K562 (cell line): Measurements from ENCODE around the gene TSPAN13. TPM values are rescaled to one million over a fixed set of nuclear protein-coding genes. Genes with fewer than 3 reads are reported as not detected.

Experiments used
- ATAC-seq: fragments of 200-7000 bp; cut with Tn5 transposase; 3 replicates; pipeline ENCODE4 v1.9.1; 2020; ENCODE audit warnings: moderate library complexity
- BruUV-seq: library from RNA; stranded (reverse); fragments of 400-500 nt; replicated peaks from 2 replicates; lab custom pipeline; 2021; lab: Mats Ljungman, UMichigan
- CTCF ChIA-PET: fragments of 300-600 bp; formaldehyde crosslinking; extraction: SDS; loops from one replicate; lab custom pipeline; 2021; ENCODE audit warnings: low intra/inter-chr PET ratio; lab: Yijun Ruan, JAX
- POLR2A ChIA-PET: fragments of 300-600, 350-650 bp; sonication (Branson Sonifier 250); formaldehyde crosslinking; extraction: SDS; loops from one replicate; lab custom pipeline; 2021; ENCODE audit warnings: antibody characterized with exemption, inconsistent platforms; lab: Yijun Ruan, JAX
- DNase-seq, 4 experiments: peaks; one replicate each; pipeline versions ENCODE4 v3.0.0 to v3.0.0-alpha.2; 2011 to 2018; ENCODE audit warnings: low spot score in 3 of 4, mixed read lengths in 3 of 4; ENCODE audit errors: extremely low read depth in 1 of 4
- FAIRE-seq: peaks from 2 replicates; lab custom pipeline; 2011; peaks lifted over from hg19 to GRCh38; lab: Jason Lieb, UNC
- H2AFZ ChIP-seq: 2 replicates; pipeline ENCODE4 v1.6.0; 2011; ENCODE audit warnings: low read depth, low read length, control low read depth, inconsistent platforms
- H3K27ac ChIP-seq: fragments of 200-600 bp; 3 replicates; pipeline ENCODE4 v1.8.0; 2011; ENCODE audit warnings: low read depth, mild to moderate bottlenecking, control low read depth, inconsistent platforms, low read length, moderate library complexity, mixed read lengths; ENCODE audit errors: extremely low read depth
- H3K27me3 ChIP-seq, 2 experiments: fragments of 300-600 bp in 1 of 2; 2 replicates in 1 of 2; 3 replicates in 1 of 2; pipeline versions ENCODE4 v1.6.0 to v1.8.0; 2011; ENCODE audit warnings: inconsistent platforms in 2 of 2, low read length in 2 of 2, mild to moderate bottlenecking in 1 of 2, mixed read lengths in 1 of 2, moderate library complexity in 1 of 2; ENCODE audit not compliant: control insufficient read depth in 2 of 2, insufficient read depth in 2 of 2
- H3K36me3 ChIP-seq: fragments of 300-600 bp; 3 replicates; pipeline ENCODE4 v1.8.0; 2011; ENCODE audit warnings: mild to moderate bottlenecking, low read length, inconsistent platforms; ENCODE audit not compliant: control insufficient read depth, insufficient read depth
- H3K4me1 ChIP-seq, 2 experiments: fragments of 200-600 bp in 1 of 2; replicated peaks in 1 of 2; 2 replicates in 1 of 2; 3 replicates in 1 of 2; pipeline versions ENCODE4 v1.5.1 to v1.8.0; 2011; ENCODE audit warnings: inconsistent platforms in 2 of 2, low read length in 2 of 2, mild to moderate bottlenecking in 1 of 2, mixed read lengths in 1 of 2, moderate library complexity in 1 of 2; ENCODE audit not compliant: control insufficient read depth in 2 of 2, insufficient read depth in 2 of 2
- H3K4me2 ChIP-seq: 2 replicates; pipeline ENCODE4 v1.6.1; 2011; ENCODE audit warnings: low read length, control low read depth, inconsistent platforms, mixed read lengths; ENCODE audit not compliant: insufficient read depth
- H3K4me3 ChIP-seq: fragments of 200-600 bp; sonication (generic), shearing (Covaris generic); 2 replicates; pipeline ENCODE4 v1.5.1; 2016; ENCODE audit warnings: control low read depth, inconsistent platforms
- H3K79me2 ChIP-seq: fragments of 200-600 bp; 3 replicates; pipeline ENCODE4 v1.8.0; 2011; ENCODE audit warnings: low read length, inconsistent platforms; ENCODE audit not compliant: control insufficient read depth, insufficient read depth
- H3K9ac ChIP-seq, 2 experiments: 2 replicates each; pipeline versions ENCODE4 v1.6.0 to v1.6.1; 2011; ENCODE audit warnings: low read depth in 2 of 2, low read length in 2 of 2, control low read depth in 1 of 2, inconsistent platforms in 1 of 2, mild to moderate bottlenecking in 1 of 2, mixed read lengths in 1 of 2; ENCODE audit not compliant: insufficient read depth in 1 of 2
- H3K9me1 ChIP-seq: one replicate; pipeline ENCODE4 v1.6.0; 2011; ENCODE audit warnings: inconsistent platforms, mild to moderate bottlenecking, low read length, moderate library complexity; ENCODE audit not compliant: control insufficient read depth, insufficient read depth
- H3K9me3 ChIP-seq: replicated peaks from 2 replicates; pipeline ENCODE4 v1.5.1; 2011; ENCODE audit warnings: low read depth, low read length, inconsistent platforms; ENCODE audit not compliant: control insufficient read depth, insufficient read depth
- H4K20me1 ChIP-seq: replicated peaks from 2 replicates; pipeline ENCODE4 v1.6.1; 2011; ENCODE audit warnings: low read length, inconsistent platforms, mixed read lengths; ENCODE audit not compliant: control insufficient read depth, insufficient read depth
- CBFA2T3 ChIP-seq: fragments of 450-650 bp; IDR thresholded peaks from 2 replicates; pipeline ENCODE4 v1.6.1; 2017
- DMBX1 ChIP-seq: fragments of 250-450 bp; sonication (Bioruptor Pico); IDR thresholded peaks from 2 replicates; pipeline ENCODE4 v1.8.0; 2022; ENCODE audit warnings: inconsistent platforms, mild to moderate bottlenecking, moderate library complexity, borderline replicate concordance
- EGR1 ChIP-seq: fragments of 450-650 bp; conservative IDR thresholded peaks from 2 replicates; pipeline ENCODE4 v1.6.1; 2017; ENCODE audit warnings: mild to moderate bottlenecking
- WGBS: fragments of 100-300 bp; shearing (Covaris generic); methylation state at CpG from one replicate; pipeline ENCODE4 v1.1.6; 2016; ENCODE audit warnings: low coverage, mixed read lengths; ENCODE audit not compliant: insufficient coverage; ENCODE audit errors: missing lambda C conversion rate; 5-methylcytosine and 5-hydroxymethylcytosine counted together
- in situ Hi-C: fragments of 300-500 bp; cut with MboI; formaldehyde crosslinking; loops from 4 replicates; pipeline ENCODE4 v1.15.0; 2018; ENCODE audit warnings: inconsistent platforms, mixed read lengths
- intact Hi-C: fragments of 100-400 bp; cut with micrococcal nuclease; formaldehyde crosslinking; loops from 2 replicates; pipeline ENCODE4 v1.14.2; 2022
- polyA plus RNA-seq, 8 experiments: library from polyadenylated mRNA; depleted of rRNA in 4 of 8; stranded (reverse) in 5 of 8; unstranded in 3 of 8; fragments of >200 nt; fragmentation: Nextera tagmentation in 2 of 8; fragmentation: Illumina TruSeq in 1 of 8; extraction: Ambion mirVana in 2 of 8; extraction: Trizol in 1 of 8; gene quantifications; 2 replicates each; pipeline versions ENCODE4 v1.2.1 to v1.2.3, GENCODE V29; 2011 to 2014; ENCODE audit warnings: inconsistent platforms in 1 of 8, missing spikeins in 1 of 8
- total RNA-seq, 7 experiments: library from RNA; depleted of rRNA in 6 of 7; stranded (reverse); fragments of >200 nt in 6 of 7; fragmentation: Illumina TruSeq in 2 of 7; extraction: Trizol in 2 of 7; gene quantifications; 2 replicates each; pipeline versions ENCODE4 v1.2.1 to v1.2.3, GENCODE V29; 2011 to 2021; ENCODE audit warnings: low replicate concordance in 1 of 7
- TF ChIP-seq, protein P1 (sequence below): fragments of 250-450 bp; sonication (Bioruptor Pico); IDR thresholded peaks from 2 replicates; pipeline ENCODE4 v1.5.0; 2020; ENCODE audit warnings: mild to moderate bottlenecking, borderline replicate concordance

TSPAN13 gene
- total and polyA plus RNA-seq, 9 of the 15 experiments (the other 6 are each of a cell fraction or from before 2014, with no cell fraction given), result 7.8 to 46.3 (median 20.0) TPM

- Histone ChIP-seq H3K4me2 (no peak overlapping the region), H3K27ac (no peak overlapping the region), H3K4me3 (no peak overlapping the region), H3K4me1 (peaks cover 0 to 25% of the 10 kb centered on the region in 2 experiments; a peak in 4 of 5 replicates), H4K20me1 (no peaks in the 10 kb centered on the region), H3K36me3 (no peaks in the 10 kb centered on the region), H2AFZ (no peak overlapping the region), H3K79me2 (no peaks in the 10 kb centered on the region), H3K27me3 (no peaks in the 10 kb centered on the region), H3K9ac (no peak overlapping the region; a peak in 1 of 4 replicates), H3K9me1 (no peaks in the 10 kb centered on the region), H3K9me3 (no peaks in the 10 kb centered on the region)
- no TSS peak for BruUV-seq
- ChIA-PET POLR2A (interaction anchor here (1.2 to 1.5 kb wide), 2 partner anchors 17 to 19 kb away, joined by 3 to 4 read pairs; no protein-coding TSS in a partner anchor), CTCF (no interaction called here)
- FAIRE-seq, result no peak
- 21% methylated on average over 4 of the region's 4 CpGs for WGBS
- no peak for DNase-seq
- TF ChIP-seq CBFA2T3 (peak; percentile 22; the same call in 1 of the 2 replicates), DMBX1 (peak; percentile 12; the same call in 1 of the 2 replicates), EGR1 (0 out of 2 replicates have a peak, but pooled peaks have one; percentile 19)
- TF ChIP-seq, protein P1, sequence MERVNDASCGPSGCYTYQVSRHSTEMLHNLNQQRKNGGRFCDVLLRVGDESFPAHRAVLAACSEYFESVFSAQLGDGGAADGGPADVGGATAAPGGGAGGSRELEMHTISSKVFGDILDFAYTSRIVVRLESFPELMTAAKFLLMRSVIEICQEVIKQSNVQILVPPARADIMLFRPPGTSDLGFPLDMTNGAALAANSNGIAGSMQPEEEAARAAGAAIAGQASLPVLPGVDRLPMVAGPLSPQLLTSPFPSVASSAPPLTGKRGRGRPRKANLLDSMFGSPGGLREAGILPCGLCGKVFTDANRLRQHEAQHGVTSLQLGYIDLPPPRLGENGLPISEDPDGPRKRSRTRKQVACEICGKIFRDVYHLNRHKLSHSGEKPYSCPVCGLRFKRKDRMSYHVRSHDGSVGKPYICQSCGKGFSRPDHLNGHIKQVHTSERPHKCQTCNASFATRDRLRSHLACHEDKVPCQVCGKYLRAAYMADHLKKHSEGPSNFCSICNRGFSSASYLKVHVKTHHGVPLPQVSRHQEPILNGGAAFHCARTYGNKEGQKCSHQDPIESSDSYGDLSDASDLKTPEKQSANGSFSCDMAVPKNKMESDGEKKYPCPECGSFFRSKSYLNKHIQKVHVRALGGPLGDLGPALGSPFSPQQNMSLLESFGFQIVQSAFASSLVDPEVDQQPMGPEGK, result no peak
- in situ Hi-C loops, result no loop called here
- intact Hi-C loops, result no loop called here
- ATAC-seq, result no peak
These were observed 32.0 kb upstream of the TSPAN13 start for GRCh38 chr7:16721541-16721940.
